GM19035 (cell line): ENCODE results near the gene EDNRB.
A peak's percentile ranks its signal among the peaks of the same experiment; 100 is the strongest.
"Not testable (repeated sequence)": the region's sequence is repeated elsewhere in the genome, so short reads cannot be mapped to it uniquely, and the experiment has no call there.

ENCODE experiments used
- ATAC-seq: cut with Tn5 transposase; IDR thresholded peaks from one replicate; pipeline ENCODE4 v1.9.1; 2021; ENCODE audit not compliant: unreplicated experiment

Gene EDNRB

GRCh38 chr13:77918391-77919245 lies at the start of gene EDNRB:
Gene EDNRB (minus strand): TSS chr13:77918831. CDS start chr13:77918573, 258 bp downstream.
- no peak for ATAC-seq

GRCh38 chr13:77966671-77967070 lies 48.0 kb upstream of the EDNRB start:
- no peak for ATAC-seq

- no peak for ATAC-seq
Observed at GRCh38 chr13:77952737-77953136, 34.1 kb upstream of the EDNRB start.

GRCh38 chr13:77952276-77952675 lies 33.6 kb upstream of the EDNRB start:
- no peak for ATAC-seq

GRCh38 chr13:77946522-77946921 lies 27.9 kb upstream of the EDNRB start:
- no peak for ATAC-seq

GRCh38 chr13:77935063-77935462 lies 16.4 kb upstream of the EDNRB start:
- ATAC-seq, result not testable (repeated sequence)

GRCh38 chr13:77930430-77930829 lies 11.8 kb upstream of the EDNRB start:
- ATAC-seq, result no peak

GRCh38 chr13:77928909-77929308 lies 10.3 kb upstream of the EDNRB start:
- ATAC-seq, result peak; percentile 87

GRCh38 chr13:77925616-77926015 lies 7.0 kb upstream of the EDNRB start:
- no peak for ATAC-seq

- ATAC-seq, result no peak
Observed at GRCh38 chr13:77919921-77920294, 1.3 kb upstream of the EDNRB start.

GRCh38 chr13:77919246-77919920 lies 752 bp upstream of the EDNRB start:
- ATAC-seq, result no peak

GRCh38 chr13:77916488-77916887 lies 2.1 kb downstream of the EDNRB start:
- ATAC-seq, result no peak

- ATAC-seq, result no peak
Observed at GRCh38 chr13:77915686-77916085, 2.9 kb downstream of the EDNRB start.

GRCh38 chr13:77913003-77913402 lies 5.6 kb downstream of the EDNRB start:
- no peak for ATAC-seq

- ATAC-seq, result no peak
Observed at GRCh38 chr13:77911751-77912150, 6.9 kb downstream of the EDNRB start.

GRCh38 chr13:77909827-77910226 lies 8.8 kb downstream of the EDNRB start:
- no peak for ATAC-seq

- ATAC-seq, result no peak
Observed at GRCh38 chr13:77908531-77908930, 10.1 kb downstream of the EDNRB start.

- no peak for ATAC-seq
Observed at GRCh38 chr13:77907666-77908341, 10.8 kb downstream of the EDNRB start.

GRCh38 chr13:77904031-77904430 lies 14.6 kb downstream of the EDNRB start:
- ATAC-seq, result no peak

GRCh38 chr13:77903435-77903834 lies 15.2 kb downstream of the EDNRB start:
- no peak for ATAC-seq

GRCh38 chr13:77902319-77902963 lies 16.2 kb downstream of the EDNRB start:
- no peak for ATAC-seq
